ENCODE results near the gene ZBTB8A. TPM values are rescaled to one million over a fixed set of nuclear protein-coding genes. Genes with fewer than 3 reads are reported as not detected.

The ZBTB8A gene
- total RNA-seq, 2 experiments from 2014 or later = not detected

- no peaks in the 10 kb centered on the region for H3K36me3 Mint-ChIP-seq (ENCODE audit: low read depth)
- H3K27ac ChIP-seq (ENCODE audit: low read depth in 1 of 2, low read length in 2 of 2) = no peak overlapping the region
- no peaks in the 10 kb centered on the region for H3K9me3 Mint-ChIP-seq
- no peak overlapping the region for H3K4me3 Mint-ChIP-seq
- no peak overlapping the region for H3K4me3 ChIP-seq (ENCODE audit: low read length)
- no peaks in the 10 kb centered on the region for H3K9me3 ChIP-seq (ENCODE audit: control insufficient read depth in 1 of 2, insufficient read depth in 1 of 2, low read length in 2 of 2)
- intact Hi-C loops (cut with DNase I, micrococcal nuclease) = no loop called here
- POLR2A ChIA-PET = no interaction called here
- no peaks in the 10 kb centered on the region for H3K4me1 Mint-ChIP-seq (ENCODE audit: low read depth)
- CTCF ChIA-PET = no interaction called here
- no peak for DNase-seq
- no peak overlapping the region for H3K27ac Mint-ChIP-seq
- H3K36me3 ChIP-seq (ENCODE audit: insufficient read depth, low read length) = no peaks in the 10 kb centered on the region
- H3K27me3 ChIP-seq (ENCODE audit: control insufficient read depth in 1 of 2, insufficient read depth in 2 of 2, low read length in 2 of 2) = peaks cover 0 to 14% of the 10 kb centered on the region in 2 experiments
- TF ChIP-seq, protein P1, sequence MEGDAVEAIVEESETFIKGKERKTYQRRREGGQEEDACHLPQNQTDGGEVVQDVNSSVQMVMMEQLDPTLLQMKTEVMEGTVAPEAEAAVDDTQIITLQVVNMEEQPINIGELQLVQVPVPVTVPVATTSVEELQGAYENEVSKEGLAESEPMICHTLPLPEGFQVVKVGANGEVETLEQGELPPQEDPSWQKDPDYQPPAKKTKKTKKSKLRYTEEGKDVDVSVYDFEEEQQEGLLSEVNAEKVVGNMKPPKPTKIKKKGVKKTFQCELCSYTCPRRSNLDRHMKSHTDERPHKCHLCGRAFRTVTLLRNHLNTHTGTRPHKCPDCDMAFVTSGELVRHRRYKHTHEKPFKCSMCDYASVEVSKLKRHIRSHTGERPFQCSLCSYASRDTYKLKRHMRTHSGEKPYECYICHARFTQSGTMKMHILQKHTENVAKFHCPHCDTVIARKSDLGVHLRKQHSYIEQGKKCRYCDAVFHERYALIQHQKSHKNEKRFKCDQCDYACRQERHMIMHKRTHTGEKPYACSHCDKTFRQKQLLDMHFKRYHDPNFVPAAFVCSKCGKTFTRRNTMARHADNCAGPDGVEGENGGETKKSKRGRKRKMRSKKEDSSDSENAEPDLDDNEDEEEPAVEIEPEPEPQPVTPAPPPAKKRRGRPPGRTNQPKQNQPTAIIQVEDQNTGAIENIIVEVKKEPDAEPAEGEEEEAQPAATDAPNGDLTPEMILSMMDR (IDR thresholded peaks at IDR 0.05) = no peak
- H3K4me1 ChIP-seq (ENCODE audit: insufficient read depth, low read length) = no peaks in the 10 kb centered on the region
- no peak for ATAC-seq (ENCODE audit: poor library complexity)
- H3K27me3 Mint-ChIP-seq = peaks cover 28% of the 10 kb centered on the region
Observed at GRCh38 chr1:32494196-32494595, 45.0 kb upstream of the ZBTB8A start.

DNA sequence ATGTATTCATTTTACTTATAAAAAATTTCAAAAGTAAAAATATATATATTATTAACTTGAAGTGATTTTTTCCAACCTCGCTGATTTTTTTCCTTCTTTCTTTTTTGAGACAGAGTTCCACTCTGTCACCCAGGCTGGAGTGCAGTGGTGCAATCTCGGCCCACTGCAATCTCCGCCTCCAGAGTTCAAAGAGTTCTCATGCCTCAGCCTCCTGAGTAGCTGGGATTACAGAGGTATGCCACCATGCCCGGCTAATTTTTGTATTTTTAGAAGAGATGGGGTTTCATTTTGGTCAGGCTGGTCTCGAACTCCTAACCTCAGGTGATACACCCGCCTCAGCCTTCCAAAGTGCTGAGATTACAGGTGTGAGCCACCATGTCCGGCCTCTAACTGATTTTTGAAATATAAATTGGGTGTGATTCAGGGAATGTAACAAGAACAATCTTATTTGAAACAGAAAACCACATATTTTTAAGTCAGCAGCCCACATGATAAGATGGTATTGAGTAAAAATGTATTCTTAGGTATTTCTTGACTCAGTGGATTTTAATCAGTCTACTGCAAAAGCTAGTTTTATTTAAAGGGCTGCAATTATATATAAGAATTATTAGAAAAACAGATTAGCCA is 44.4 kb upstream of the ZBTB8A start:
- Histone ChIP-seq H3K27me3 (ENCODE audit: control insufficient read depth in 1 of 2, insufficient read depth in 2 of 2, low read length in 2 of 2) (peaks cover 2 to 20% of the 10 kb centered on the region in 2 experiments), H3K9me3 (ENCODE audit: control insufficient read depth in 1 of 2, insufficient read depth in 1 of 2, low read length in 2 of 2) (no peaks in the 10 kb centered on the region), H3K36me3 (ENCODE audit: insufficient read depth, low read length) (no peaks in the 10 kb centered on the region), H3K4me3 (ENCODE audit: low read length) (no peak overlapping the region), H3K27ac (ENCODE audit: low read depth in 1 of 2, low read length in 2 of 2) (no peak overlapping the region), H3K4me1 (ENCODE audit: insufficient read depth, low read length) (no peaks in the 10 kb centered on the region)
- Mint-ChIP-seq H3K4me3 (no peak overlapping the region), H3K27ac (no peak overlapping the region), H3K36me3 (ENCODE audit: low read depth) (no peaks in the 10 kb centered on the region), H3K9me3 (no peaks in the 10 kb centered on the region), H3K4me1 (ENCODE audit: low read depth) (no peaks in the 10 kb centered on the region), H3K27me3 (peaks cover 31% of the 10 kb centered on the region)
- POLR2A ChIA-PET = no interaction called here
- DNase-seq (no peak), ATAC-seq (ENCODE audit: poor library complexity) (no peak)
- CTCF ChIA-PET = interaction anchor here (1.1 kb wide), 1 partner anchor 26 kb away, joined by 3 read pairs; no protein-coding TSS in a partner anchor
- TF ChIP-seq, protein P1 (IDR thresholded peaks at IDR 0.05) = no peak
- intact Hi-C loops (cut with DNase I, micrococcal nuclease) = no loop called here

- intact Hi-C loops (cut with DNase I, micrococcal nuclease) = no loop called here
- no peak for DNase-seq
- no peaks in the 10 kb centered on the region for H3K9me3 ChIP-seq (ENCODE audit: control insufficient read depth in 1 of 2, insufficient read depth in 1 of 2, low read length in 2 of 2)
- POLR2A ChIA-PET = no interaction called here
- H3K4me3 Mint-ChIP-seq = no peak overlapping the region
- H3K4me3 ChIP-seq (ENCODE audit: low read length) = no peak overlapping the region
- CTCF ChIA-PET = interaction anchor here (1.1 kb wide), 1 partner anchor 24 kb away, joined by 3 read pairs; no protein-coding TSS in a partner anchor
- H3K27ac ChIP-seq (ENCODE audit: low read depth in 1 of 2, low read length in 2 of 2) = no peak overlapping the region
- no peak overlapping the region for H3K27ac Mint-ChIP-seq
- no peaks in the 10 kb centered on the region for H3K4me1 Mint-ChIP-seq (ENCODE audit: low read depth)
- ATAC-seq (ENCODE audit: poor library complexity) = no peak
- no peaks in the 10 kb centered on the region for H3K36me3 ChIP-seq (ENCODE audit: insufficient read depth, low read length)
- H3K36me3 Mint-ChIP-seq (ENCODE audit: low read depth) = no peaks in the 10 kb centered on the region
- TF ChIP-seq, protein P1 (IDR thresholded peaks at IDR 0.05) = no peak
- no peaks in the 10 kb centered on the region for H3K9me3 Mint-ChIP-seq
- peaks cover 6% of the 10 kb centered on the region for H3K4me1 ChIP-seq (ENCODE audit: insufficient read depth, low read length)
- H3K27me3 Mint-ChIP-seq = peaks cover 29% of the 10 kb centered on the region
- peaks cover 7 to 24% of the 10 kb centered on the region in 2 experiments for H3K27me3 ChIP-seq (ENCODE audit: control insufficient read depth in 1 of 2, insufficient read depth in 2 of 2, low read length in 2 of 2)
Observed at GRCh38 chr1:32496127-32496526, 43.1 kb upstream of the ZBTB8A start.

Data from CD4-positive, alpha-beta T cell (primary cell).